SH-SY5Y (cell line): Measurements from ENCODE around the gene RPS23.

Source experiments
- GATA2 ChIP-seq: IDR thresholded peaks from 2 replicates; pipeline ENCODE4 v1.6.1; 2011; ENCODE audit warnings: mild to moderate bottlenecking, low read depth, low read length
- GATA3 ChIP-seq: IDR thresholded peaks from 2 replicates; pipeline ENCODE4 v1.6.1; 2011; ENCODE audit warnings: low read depth, mild to moderate bottlenecking, low read length, moderate library complexity

GRCh38 chr5:82319651-82320376 lies 41.7 kb upstream of the RPS23 start:
- TF ChIP-seq GATA2, result no peak
- no peak for TF ChIP-seq GATA3
